ENCODE measurements around the gene SOX13.
A peak's percentile ranks its signal among the peaks of the same experiment; 100 is the strongest.

The SOX13 gene

DNA sequence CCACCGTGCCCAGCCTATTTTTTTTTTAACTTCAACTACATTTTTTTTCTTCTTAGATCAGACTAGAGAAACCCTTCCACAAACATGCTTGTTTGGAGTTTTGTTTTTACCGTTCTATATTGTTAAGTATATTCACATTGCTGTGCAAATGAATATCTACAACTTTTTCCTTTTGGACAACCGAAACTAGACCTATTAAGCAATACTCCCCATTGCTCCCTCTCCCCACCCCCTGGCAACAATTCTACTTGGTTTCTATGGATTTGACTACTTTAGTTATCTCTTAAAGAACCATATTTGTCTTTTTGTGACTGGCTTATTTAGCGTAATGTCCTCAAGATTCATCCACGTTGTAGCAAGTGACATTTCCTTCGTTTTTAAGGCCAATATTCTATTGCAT is 59.8 kb downstream of the SOX13 start:
- DNase-seq: no peak

DNA sequence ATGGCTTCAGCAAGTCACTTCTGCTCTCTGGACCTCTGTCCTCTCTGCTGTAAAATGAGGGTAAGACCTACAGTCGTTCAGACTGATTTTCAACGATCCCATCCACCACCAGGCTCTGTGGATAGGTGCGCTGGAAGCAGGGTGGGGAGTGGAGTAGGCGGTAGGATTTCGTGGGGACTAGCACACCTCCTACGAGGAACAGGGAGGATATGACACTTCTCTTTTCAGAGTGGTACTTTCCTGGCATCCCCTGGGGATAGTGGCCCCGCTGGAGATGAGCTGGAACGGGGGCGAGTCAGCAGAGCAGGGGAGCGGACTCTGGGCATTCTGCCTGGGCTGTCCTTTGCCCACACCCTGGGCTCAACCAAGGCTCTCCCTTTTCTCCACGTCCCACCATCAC is 61.2 kb downstream of the SOX13 start:
- no peak for DNase-seq

DNA sequence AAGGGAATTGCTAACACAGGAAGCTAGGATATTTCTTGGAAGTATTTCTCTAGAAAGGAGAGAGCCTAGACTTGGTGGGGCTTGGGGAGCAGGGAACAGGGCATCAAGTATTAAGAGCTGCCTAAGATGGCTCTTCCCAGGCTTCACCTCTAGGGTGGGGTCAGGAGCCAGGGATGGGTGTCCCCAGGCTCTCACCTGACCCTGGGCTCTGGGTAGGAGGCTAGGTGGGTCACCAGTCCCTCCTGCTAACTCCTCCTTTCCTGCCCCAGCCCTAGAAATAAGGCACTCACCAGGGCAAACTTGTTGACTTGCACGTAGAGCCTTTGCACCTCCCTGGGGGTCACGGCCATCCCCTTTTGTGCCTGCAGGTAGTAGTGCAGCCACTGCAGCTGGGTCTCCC is 63.9 kb downstream of the SOX13 start:
- no peak for DNase-seq

DNA sequence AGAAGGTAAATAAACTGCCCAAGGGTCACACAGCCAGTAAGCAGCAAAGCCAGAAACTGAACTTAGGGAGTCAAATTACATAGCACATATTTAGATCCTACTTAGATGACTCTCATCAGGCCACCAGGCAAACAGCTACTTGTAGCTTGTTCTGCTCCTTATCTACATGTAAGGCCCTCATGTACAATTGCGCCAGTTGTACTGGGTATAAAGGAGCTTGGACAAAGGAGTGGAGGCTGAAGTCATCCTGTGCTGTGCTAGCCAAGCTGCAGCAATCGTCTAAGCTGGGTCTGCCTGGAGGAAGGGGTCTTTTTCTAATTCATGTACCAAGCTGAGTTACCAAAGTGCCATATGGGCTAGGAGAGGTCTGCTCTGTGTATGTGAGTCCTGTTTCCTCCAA is 66.2 kb downstream of the SOX13 start:
- DNase-seq: no peak

DNA sequence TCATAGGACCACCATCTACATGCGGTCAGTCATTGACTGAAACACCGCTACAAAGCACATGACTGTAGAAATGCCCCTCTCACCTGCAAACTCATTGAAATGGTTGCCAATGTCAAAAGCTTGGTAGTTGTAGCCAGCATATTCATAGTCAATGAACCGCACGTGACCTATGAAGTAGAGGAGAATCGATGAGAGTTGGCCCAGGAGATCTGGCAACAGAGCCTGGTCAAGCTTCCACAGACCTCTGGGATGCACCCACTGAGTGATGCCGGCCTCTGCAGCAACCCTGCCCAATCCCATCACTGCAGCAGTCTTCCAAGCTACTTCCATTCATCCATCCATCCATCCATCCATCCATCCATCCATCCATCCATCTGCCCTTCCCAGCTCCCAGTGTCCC is 67.0 kb downstream of the SOX13 start:
- no peak for DNase-seq

DNA sequence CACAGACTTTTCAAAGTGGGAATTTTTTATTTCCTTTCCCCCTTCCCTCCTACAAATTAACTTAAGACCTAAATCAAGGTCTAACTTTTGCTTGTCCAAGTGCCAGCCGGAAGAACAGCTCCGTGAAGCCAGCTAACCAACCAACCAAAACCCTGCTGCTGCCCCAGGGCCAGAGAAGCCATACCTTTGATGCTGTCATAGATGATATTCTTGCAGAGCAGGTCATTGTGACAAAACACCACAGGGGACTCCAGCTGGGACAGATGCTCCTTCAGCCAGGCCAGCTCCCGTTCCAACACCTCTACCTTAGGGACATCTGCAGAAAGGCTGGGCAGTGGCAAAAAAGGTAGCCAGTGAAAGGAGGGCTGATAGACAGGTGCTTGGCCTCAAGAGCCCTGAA is 68.2 kb downstream of the SOX13 start:
- no peak for DNase-seq

DNA sequence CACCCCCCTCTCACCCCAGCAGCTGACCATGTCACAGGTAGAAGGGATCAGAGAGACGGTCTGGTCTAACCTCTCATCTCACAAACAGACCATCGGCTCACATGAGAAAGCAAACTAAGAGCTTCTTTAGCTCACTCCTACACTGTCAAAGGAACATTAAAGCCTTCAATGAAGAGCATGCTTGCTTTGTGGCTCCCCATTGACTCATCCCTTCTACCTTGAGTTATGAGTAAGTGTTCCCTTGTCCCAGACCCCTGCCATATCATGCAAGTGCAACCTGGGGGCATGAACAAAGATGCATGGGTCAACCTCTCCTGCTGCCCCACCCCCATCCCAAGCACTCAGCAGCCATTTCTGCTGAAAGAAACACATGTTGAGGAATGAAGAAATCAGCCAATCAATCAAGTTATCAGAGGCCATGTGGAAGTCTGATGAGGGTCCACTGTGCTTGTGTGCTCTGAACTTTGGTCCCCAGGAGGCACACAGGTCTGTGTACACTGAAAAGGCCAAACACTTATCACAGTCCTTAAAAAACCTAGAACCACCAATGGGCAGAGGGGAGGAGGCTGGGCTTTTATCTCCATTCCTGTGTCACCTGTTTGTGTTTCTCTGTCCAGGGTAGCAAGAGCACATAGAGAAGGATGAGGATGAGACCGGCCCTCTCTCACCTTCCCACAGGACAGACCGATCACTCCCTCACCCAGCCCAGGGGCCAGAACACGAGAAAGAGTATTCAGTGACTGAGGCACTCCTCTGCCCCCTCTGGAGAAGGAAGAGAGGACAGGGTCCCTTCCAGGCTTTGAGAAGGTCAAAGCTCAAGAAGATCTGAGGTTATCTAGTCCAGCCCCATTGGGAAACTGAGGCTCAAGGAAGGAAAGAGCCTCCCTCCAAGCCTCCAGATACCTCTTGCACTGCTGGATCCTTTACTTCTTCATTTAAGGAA is 69.4 kb downstream of the SOX13 start:
- DNase-seq: no peak

DNA sequence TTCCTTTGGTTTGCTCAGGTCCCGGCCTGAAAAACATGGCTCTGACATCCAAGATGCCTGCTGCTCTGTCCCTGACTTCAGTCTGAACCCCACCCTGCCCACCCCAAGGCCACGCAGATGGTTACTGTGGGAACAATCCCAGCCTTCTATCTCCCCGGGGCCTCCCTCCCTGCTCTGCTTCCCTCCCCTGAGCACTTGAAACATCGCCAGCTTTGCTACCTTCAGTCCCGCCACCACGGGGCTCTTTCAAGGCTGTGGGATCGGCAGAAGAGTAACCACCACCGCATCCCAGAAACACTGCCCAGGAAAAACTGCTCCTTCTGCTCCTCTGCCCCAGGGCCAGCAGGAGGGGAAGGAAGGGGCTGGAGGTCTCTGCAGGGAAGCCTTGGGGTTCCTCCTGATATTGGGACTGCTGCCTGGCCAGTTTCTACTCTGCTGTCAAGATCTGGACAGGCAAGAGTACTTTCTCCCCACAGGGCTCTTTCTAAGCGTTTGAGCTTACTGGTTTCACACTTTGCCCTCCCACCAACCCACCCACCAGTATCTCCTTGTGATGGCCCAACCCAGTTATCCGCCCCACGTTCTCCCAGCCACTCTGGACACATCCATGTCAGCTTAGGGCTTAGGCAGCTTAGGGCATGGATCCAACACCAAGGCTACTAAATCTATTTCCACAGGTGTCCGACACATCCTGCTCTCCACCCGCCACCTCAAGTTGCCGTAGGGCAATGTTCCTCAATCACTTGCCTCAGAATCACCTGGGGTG is 70.5 kb downstream of the SOX13 start:
- no peak for DNase-seq

DNA sequence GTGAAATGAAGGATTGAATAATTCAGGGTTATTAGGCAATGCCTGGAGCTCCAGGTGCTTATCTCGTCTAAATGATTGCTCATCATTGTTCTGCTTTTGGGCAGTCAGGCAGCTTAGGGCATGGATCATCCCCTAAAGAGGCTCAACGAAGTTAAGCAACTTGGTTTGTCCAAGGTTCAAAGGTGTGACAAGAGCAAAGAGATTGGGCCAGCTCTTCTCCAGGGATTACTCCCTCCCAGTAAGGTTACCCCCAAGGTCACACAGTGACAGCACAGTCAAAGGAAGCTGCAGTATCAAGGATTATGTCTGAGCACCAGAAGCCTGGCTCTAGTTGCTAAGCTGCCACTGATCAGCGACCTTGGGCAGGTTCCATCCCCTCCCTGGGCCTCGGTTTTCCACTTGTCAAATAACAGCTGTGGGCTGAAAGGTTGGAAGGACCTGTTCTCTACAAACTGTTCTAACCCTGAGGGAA is 72.2 kb downstream of the SOX13 start:
- DNase-seq: no peak

DNA sequence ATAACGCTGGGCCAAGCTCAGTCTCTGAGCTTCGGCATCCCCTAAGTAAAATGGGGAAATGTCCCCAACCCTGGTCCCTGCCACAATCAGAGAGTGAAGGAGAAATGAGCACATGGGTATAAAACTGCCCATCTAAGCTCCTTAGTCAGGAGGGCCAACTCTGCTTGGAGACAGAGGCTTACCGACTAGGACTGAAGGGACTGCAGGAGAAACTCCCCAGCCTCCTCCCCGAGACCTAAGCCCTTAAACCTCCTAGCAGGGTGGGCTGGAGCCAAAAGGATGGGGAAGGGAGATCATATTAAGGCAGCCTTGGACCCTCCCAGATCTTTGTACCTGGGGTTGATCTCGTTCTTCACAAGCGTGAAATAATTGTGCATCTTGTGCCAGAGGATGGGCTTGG is 73.4 kb downstream of the SOX13 start:
- no peak for DNase-seq

DNA sequence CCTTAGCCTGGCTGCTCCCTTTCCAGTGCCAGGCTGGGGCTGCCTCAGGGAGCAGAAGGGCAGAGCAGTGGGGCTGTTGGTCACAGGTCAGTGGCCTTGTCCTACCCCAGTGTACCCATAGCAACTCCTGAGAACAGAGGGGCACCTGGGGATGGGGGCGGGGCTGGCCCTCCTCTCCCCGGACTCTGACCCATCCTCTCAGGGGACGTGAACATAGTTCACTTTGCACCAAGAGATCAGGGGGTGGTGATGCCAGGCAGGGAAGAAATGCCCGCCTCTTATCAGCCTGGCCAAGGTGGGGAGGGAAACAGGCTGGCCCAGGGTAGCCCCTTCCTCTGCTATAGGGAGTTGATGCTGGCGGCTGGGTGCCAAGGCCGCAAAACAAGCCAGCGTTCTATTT is 74.0 kb downstream of the SOX13 start:
- no peak for DNase-seq

DNA sequence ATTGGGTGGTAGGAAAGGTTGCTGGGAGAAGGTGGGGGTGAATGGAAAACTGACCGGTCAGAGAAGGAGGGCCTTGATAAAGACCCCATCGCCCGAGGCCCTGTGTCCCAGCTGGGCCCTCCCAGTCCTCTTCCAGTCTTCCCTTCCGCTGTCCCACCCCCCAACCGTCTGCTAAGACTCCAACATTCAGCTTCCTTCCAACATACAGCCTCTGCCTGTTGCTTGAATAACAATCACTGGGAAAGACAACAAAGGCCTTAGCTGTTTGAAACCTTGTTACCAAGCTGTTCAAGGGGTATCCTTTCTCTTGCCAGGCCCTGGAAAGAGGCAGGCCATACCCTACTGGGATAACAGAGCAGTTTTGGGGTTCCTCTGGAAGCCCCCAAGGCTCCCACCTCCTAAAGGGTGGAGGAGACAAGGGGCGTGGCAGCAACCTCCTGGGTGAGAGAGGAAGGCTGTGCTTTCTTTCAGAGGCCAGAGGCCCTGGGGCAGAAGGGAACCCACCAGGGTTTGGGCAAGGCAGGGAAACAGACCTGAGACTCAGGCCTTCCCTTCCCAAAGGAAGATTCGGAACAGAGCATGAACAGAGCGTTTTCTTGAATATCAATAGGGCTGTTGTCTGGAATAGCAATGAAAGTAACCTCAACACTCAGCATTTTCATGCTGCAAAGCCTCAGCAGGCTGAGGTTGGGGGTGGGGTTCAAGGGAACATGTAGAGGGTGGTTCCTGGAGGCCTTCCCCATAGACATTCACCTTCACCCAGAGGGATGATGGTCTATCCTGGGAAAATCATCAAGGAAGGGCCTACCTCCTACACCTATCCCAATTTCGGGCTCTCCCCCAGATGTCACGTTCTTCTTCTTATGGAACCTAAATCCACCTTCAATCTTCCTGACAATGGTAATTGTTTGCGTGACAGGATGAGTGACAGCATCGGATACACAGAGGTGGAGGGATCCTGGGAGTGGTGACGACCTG is 74.8 kb downstream of the SOX13 start:
- DNase-seq: no peak

DNA sequence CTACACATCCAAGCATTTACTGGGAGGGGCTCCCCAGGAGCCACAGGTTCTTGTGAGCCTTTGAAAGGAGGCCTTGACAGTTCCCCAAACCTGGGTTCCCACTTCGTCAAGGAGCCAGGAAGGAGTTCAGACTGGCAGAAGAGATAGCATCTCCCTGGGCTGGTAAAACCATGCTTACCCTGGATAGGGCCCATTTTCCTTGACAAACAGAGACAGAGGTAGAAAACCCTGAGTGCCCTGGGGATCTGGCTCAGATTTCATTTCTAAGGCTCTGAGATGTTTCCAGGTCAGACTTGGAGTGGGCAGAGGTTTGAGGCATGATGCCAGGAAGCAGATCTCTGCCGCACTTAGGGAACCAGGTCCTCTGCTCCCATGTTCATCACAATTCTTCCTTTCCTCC is 76.2 kb downstream of the SOX13 start:
- no peak for DNase-seq

DNA sequence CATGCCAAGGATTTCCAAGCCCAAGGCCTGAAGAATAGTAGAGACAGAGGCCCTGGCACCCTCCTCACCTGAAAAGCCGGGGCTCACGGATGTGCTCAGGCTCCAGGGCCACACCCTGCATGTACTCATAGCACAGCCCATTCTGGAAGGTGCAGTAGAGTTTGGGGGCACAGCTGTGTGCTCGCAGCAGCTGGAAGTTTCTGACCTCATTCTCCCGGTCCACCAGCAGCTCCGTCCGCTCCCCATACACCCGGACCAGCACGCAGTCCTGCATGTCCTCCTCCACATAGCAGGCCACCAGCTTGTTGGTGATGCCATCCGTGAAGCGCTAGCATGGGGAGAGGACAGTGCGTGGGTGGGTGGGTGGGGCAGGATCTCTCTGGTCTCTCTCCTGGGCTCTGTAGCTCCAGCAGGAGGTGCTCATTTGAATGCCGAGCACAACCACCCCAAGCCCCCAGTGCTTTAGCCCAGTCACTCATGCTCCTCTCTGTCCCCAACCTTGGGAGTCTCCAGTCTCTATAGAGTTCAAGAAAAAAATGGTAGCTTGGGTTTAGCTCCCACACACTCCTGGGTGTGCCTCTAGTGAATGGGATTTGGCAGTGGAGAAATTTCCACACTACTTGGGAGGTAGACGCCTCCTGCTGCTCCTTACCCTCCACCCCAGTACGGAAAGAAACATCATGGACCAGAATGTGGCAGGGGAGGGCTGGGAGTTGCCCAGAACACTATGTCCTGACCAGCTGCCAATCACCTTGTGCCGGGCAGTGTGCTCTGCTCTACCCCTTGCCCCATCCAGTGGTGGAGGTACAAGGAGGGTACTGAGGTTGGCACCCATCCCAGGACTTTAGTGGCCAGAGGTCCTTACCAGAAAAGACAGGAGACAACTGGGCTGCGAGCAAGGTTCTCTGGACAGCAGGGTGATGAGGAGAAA is 77.0 kb downstream of the SOX13 start:
- no peak for DNase-seq

DNA sequence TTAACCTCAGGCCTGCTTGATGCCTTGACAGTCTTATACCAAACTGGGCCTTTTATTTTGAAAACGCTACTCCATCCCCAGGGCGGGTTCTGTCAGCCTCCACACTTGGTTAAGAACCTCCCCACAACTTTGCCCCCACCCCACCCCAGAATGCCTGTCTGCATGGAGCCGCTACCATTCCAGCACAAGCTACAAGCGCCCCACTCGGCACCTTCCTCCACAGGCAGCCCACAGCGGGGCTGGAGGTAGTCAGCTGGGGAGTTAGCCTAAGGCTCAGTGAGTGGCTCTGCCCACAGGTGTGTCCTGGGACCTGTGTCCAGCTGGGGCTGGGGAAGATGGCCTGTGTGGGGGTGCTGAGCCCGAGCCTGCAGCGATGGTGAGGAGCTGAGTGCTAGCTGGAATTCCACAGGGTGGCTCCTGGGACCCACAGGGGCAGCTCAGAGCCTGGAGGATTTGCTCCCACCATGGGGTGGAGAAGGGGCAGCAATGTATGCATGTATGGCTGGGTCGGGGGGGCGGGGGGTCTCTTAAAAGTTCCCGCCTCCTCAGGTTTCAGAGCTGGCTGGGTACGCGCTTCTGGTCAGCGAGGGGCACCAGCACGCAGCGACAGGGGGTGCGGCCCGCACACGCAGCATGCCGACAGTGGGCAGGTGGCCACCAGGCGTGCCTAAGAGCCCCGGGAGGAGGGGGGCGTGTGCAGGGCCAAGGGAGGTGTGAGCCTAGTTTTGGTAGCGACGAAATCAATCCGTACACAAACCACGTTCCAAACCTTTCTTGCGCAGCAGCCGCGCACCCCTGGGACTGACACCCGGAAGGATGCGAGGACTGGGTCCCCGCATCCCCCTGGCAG is 78.0 kb downstream of the SOX13 start:
- DNase-seq: no peak

DNA sequence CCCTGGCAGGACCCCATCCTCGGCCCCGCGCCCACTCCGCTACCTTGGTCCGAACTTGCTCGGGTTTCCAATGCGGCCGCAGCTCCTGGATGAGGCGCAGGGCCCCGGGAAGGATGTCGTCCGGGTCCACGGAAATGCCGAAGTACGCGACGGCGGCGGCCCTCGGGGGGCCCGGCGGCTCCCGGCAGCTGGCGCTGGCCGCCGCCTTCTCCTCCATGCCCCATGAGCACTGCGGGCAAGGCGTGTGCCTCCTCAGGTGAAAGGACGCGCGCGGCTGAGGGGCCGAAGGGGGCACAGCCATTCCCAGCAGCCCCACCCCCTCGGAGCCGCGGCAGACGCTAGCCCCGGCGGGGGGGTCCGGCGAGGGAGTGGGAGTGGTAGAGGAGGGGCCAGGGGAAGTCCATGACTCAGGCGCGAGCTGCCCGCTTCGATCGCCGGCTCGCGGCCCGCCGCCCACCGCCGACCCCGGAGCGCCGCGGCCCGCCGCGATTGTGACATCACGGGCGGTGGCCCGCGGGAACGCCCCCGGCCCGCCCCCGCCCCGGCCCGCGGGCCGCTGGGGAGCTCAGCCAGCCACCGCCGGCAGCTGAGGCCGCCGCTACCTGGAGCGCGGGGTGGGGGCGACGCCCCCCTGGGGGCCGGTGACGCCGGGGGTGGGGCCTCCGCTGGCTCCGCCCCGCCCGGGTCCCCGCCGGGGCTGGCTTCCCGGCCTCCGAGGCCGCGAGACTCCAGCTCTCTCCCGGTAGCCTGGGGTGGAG is 78.8 kb downstream of the SOX13 start, which contains the start of gene ETNK2:
ETNK2 (minus strand) TSS at position 493 of the 758 bp plus-strand sequence; CDS start at position 301, 192 bp downstream.
- peak; percentile 66 for DNase-seq

DNA sequence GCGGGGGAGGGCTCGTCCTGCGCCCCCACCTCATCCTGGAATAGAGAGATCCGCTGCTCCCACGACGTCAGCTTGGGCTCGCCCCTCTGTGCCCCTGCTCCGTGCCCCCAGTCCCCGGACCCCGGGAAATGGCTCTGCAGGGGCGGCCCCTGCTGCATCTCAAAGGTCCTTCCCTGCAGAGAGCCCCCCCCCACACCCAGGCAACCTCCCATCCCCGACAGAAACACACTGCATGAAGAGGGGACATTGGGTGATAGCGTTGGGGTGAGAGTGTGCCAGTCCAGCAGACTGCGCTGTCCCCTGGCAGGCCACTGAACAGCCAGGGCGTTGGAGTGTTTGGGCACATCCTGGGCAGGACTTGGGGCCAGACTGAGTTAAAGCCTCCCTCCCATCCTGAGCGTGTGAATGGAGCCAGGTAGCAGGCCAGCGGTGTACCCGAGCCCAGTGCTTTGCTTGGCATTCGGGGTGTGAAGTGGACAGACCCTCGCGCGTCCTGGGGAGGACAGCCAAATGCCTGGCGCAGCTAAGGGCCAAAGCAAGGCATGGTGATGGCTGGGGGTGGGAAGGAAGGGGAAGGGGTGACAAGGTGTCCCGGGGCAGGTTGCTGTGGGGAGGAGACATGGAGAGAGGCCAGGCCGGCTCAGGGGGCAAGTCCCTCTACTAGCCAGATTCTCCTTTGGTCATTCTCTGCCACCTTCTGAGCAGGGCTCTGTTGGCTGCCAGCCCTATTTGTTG is 79.6 kb downstream of the SOX13 start:
- no peak for DNase-seq

DNA sequence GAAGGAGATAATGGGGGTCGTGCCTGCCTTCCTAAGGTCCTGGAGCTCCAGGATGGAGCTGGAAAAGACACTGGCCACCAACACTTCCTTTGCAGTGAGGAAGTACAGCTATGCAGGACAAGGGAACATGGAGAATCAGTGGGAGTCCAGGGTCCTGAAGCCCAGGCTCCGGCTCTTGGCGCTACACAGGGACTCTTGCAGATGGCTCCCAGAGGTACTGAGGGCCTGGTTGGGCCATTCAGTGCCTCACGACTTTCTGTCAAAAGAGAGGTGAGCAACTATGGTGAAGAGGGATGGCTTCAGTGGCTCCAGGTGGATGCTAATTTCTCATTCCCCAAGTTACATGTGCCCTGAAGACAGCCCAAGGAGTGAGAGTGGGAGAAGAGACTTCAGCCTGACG is 80.8 kb downstream of the SOX13 start:
- no peak for DNase-seq

Measured in NCI-H2171 (cell line).